Sigmoid colon (tissue), 7 donors: ENCODE results near the gene PTPN20. TPM values are rescaled to one million over a fixed set of nuclear protein-coding genes. Genes with fewer than 3 reads are reported as not detected.

Source experiments
- DNase-seq: peaks from one replicate; pipeline ENCODE4 v3.0.0-alpha.2; 2019
- H3K27ac ChIP-seq, 4 donors: fragments of 200-600 bp; sonication (generic); one replicate each; pipeline ENCODE4 v1.5.1; 2016 to 2019; ENCODE audit warnings: mild to moderate bottlenecking in 1 of 4
- H3K27me3 ChIP-seq, 3 donors: fragments of 200-600 bp; sonication (generic); one replicate each; pipeline ENCODE4 v1.5.1; 2019; ENCODE audit warnings: mild to moderate bottlenecking in 1 of 3
- H3K36me3 ChIP-seq, 4 donors: fragments of 200-600 bp; sonication (generic); one replicate each; pipeline ENCODE4 v1.5.1; 2016 to 2019
- H3K4me1 ChIP-seq, 4 donors: fragments of 200-600 bp; sonication (generic); one replicate each; pipeline ENCODE4 v1.5.1; 2017 to 2019
- H3K4me3 ChIP-seq, 4 donors: fragments of 200-600 bp; sonication (generic); one replicate each; pipeline ENCODE4 v1.5.1; 2017 to 2019; ENCODE audit warnings: mild to moderate bottlenecking in 2 of 4, moderate library complexity in 1 of 4
- H3K9me3 ChIP-seq, 4 donors: fragments of 200-600 bp in 3 of 4; sonication (generic) in 3 of 4; one replicate each; pipeline versions ENCODE4 v1.5.1 to v1.6.1; 2013 to 2019
- EP300 ChIP-seq, 4 donors: sonication (generic); formaldehyde crosslinking; IDR thresholded peaks; one replicate each; pipeline ENCODE4 v1.6.1; 2017; ENCODE audit warnings: antibody characterized with exemption in 4 of 4
- POLR2A ChIP-seq, 2 donors: fragments of 450-650 bp; IDR thresholded peaks; one replicate each; pipeline ENCODE4 v1.6.1; 2016; ENCODE audit warnings: antibody characterized with exemption in 2 of 2, mild to moderate bottlenecking in 2 of 2, moderate library complexity in 2 of 2
- POLR2AphosphoS5 ChIP-seq, 4 donors: sonication (generic); formaldehyde crosslinking; IDR thresholded peaks; one replicate each; pipeline ENCODE4 v1.6.1; 2017; ENCODE audit warnings: antibody characterized with exemption in 4 of 4
- WGBS, 2 donors: extraction: QIAGEN DNeasy Blood & Tissue Kit; methylation state at CpG; one replicate each; pipeline ENCODE4 v1.1.7; 2013; 5-methylcytosine and 5-hydroxymethylcytosine counted together
- intact Hi-C: fragments of 100-400 bp; cut with DNase I; formaldehyde crosslinking; loops from one replicate; pipeline ENCODE4 v1.15.1; 2023
- polyA plus RNA-seq, 3 donors: library from polyadenylated mRNA; stranded (reverse); fragments of 200-250 nt; gene quantifications; one replicate each; pipeline ENCODE4 v1.2.3, GENCODE V29; 2013
- total RNA-seq, 4 donors: library from RNA; depleted of rRNA; stranded (reverse); fragments of >200 nt; gene quantifications; one replicate each; pipeline ENCODE4 v1.1.0, GENCODE V29; 2016
- TF ChIP-seq, protein P1 (sequence below), 4 experiments: fragments of 450-650 bp in 3 of 4; fragments of 200-600 bp in 1 of 4; IDR thresholded peaks; one replicate each; pipeline ENCODE4 v1.5.1; 2016 to 2019; ENCODE audit warnings: antibody characterized with exemption in 4 of 4, mild to moderate bottlenecking in 3 of 4, moderate library complexity in 2 of 4
- donor health status: healthy with polysubstance abuse.
- donor health status: Bipolar disorder and iron deficiency.
- donor health status: healthy.

The PTPN20 gene
- total and polyA plus RNA-seq, 7 donors = 0.50 to 3.0 (median 1.4) TPM; not detected in 1

DNA sequence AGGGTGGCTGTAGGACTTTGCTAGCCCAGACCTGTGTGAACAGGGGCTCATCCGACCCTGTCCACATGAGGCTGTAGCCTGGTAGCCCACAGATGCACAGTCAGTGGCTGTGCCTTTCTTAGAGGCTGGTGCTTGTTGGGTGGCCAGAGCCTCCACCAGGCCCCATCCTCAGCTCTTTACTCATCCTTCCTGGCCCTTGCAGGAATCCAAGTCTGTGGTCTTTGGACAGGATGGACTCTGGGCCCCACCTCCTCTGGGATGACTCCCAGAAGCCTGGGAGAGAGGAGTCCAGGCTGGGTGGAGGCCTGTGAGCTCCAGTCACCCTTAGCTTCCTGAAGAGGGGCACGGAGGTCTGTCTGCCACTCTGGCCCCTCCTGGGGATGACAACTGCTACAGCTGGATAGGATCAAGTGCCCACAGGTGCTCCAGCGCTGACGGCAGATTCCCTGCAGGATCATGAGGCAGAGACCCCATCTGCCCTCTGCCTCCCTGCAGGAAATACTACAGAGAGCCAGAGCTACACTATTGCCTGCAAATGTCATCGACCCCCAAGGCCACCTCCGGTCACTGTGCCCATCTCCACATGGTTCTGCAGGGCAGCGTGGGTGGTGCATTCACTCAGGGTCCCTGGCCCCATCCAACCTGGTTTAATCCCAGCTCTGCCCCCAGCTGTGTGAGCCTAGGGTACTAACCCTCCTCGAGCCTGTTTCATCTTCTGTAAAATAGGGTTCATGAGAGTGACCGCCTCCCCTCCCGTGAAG, 114.5 kb downstream of the PTPN20 start:
- no peaks in the 10 kb centered on the region for H3K4me1 ChIP-seq
- intact Hi-C loops = loop anchor here (2.0 kb wide), 1 partner anchor 285 kb away; no protein-coding TSS in a partner anchor
- WGBS, 2 donors = 83 to 85% methylated on average over 10 of the region's 10 CpGs
- TF ChIP-seq, protein P1, sequence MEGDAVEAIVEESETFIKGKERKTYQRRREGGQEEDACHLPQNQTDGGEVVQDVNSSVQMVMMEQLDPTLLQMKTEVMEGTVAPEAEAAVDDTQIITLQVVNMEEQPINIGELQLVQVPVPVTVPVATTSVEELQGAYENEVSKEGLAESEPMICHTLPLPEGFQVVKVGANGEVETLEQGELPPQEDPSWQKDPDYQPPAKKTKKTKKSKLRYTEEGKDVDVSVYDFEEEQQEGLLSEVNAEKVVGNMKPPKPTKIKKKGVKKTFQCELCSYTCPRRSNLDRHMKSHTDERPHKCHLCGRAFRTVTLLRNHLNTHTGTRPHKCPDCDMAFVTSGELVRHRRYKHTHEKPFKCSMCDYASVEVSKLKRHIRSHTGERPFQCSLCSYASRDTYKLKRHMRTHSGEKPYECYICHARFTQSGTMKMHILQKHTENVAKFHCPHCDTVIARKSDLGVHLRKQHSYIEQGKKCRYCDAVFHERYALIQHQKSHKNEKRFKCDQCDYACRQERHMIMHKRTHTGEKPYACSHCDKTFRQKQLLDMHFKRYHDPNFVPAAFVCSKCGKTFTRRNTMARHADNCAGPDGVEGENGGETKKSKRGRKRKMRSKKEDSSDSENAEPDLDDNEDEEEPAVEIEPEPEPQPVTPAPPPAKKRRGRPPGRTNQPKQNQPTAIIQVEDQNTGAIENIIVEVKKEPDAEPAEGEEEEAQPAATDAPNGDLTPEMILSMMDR (IDR thresholded peaks at IDR 0.05) = no peak
- TF ChIP-seq EP300 (IDR thresholded peaks at IDR 0.05) (no peak), POLR2AphosphoS5 (IDR thresholded peaks at IDR 0.05) (no peak), POLR2A (IDR thresholded peaks at IDR 0.05) (no peak)
- H3K36me3 ChIP-seq = no peaks in the 10 kb centered on the region
- H3K4me3 ChIP-seq = no peak overlapping the region
- no peaks in the 10 kb centered on the region for H3K9me3 ChIP-seq
- peak; percentile 71 for DNase-seq
- H3K27me3 ChIP-seq = no peaks in the 10 kb centered on the region
- H3K27ac ChIP-seq = no peak overlapping the region

DNA sequence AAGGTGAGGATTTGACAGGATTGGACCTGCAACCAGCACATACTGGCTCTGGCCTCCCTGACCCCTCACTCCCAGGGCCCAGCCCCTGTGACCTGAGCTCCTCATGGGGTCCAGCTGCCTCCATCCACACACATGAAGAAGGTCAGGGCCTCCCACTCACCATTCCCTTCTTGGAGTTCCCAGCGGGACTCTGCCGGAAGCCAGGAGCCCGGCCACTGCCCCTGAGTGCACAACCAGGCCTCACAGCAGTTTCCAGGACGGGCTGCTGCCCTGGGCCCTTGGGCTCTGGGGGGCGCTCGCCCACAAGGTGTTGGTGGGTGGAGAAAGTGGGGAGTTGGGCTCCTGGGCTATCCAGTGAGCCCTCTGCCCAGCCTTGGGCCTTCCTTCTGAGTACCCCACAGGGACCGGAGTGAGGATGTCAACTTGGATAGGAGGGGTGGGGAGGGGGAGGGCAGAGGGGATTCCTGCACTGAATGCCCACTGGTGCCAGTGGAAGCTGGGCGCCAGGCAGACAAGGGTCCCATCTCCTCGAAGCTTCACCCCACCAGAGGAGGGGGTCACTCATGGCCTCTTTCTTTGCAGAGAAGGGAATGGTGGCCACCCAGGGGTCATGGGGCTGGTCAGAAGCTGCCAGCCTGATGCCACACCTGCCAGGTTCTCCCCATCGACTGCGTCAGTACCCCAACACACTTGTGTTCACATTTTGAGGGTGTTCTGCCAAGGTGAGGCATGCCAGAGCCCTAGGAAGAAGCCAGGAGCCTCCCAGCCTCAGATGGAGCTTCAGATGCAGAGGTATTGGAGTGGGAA, 115.3 kb downstream of the PTPN20 start:
- H3K36me3 ChIP-seq = no peaks in the 10 kb centered on the region
- TF ChIP-seq POLR2A (IDR thresholded peaks at IDR 0.05) (no peak), POLR2AphosphoS5 (IDR thresholded peaks at IDR 0.05) (no peak)
- H3K27ac ChIP-seq = no peak overlapping the region
- 93 to 95% methylated on average over 11 of the region's 11 CpGs for WGBS, 2 donors
- no peaks in the 10 kb centered on the region for H3K27me3 ChIP-seq
- DNase-seq = peak; percentile 48
- intact Hi-C loops = no loop called here
- H3K9me3 ChIP-seq = no peaks in the 10 kb centered on the region
- no peaks in the 10 kb centered on the region for H3K4me1 ChIP-seq
- no peak overlapping the region for H3K4me3 ChIP-seq

DNA sequence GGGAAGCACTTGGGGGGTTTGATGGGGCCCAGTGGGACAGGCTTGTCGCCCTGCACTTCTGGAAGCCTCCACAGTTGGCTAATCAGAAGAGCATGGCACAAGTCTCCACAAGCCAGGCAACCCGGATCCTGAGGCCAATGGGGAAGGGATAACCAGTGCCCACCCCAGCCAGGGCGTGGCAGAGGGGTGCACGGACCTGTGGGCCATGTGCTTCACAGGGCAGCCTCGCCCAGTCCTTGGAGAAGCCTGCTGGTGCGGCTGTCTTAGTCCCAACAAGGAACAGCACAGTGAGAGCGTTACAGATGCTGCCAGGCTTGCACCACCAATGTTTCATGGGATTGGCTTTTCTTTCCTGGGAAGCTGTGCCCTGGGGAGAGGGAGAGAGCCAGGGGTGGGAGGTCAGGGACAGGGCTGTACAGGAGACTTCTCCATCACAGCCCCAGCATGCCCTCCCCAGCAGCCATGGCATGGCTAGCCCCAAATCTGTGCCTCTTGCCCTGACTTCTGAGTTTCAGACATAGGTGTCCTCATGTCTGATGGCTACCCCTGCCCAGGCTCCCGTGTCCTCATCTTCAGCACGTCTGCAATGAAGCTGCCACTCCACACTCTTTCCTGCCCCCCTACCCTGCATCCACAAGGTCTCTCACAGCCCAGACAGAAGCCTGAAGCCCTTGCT, 116.0 kb downstream of the PTPN20 start:
- DNase-seq = peak; percentile 61
- Histone ChIP-seq H3K4me3 (no peak overlapping the region), H3K27ac (no peak overlapping the region), H3K27me3 (no peaks in the 10 kb centered on the region), H3K4me1 (no peaks in the 10 kb centered on the region), H3K36me3 (no peaks in the 10 kb centered on the region), H3K9me3 (no peaks in the 10 kb centered on the region)
- intact Hi-C loops = no loop called here
- TF ChIP-seq POLR2AphosphoS5 (IDR thresholded peaks at IDR 0.05) (no peak), EP300 (IDR thresholded peaks at IDR 0.05) (no peak), POLR2A (IDR thresholded peaks at IDR 0.05) (no peak)
- TF ChIP-seq, protein P1 (IDR thresholded peaks at IDR 0.05) = no peak
- 47 to 68% methylated on average over 9 of the region's 9 CpGs for WGBS, 2 donors

DNA sequence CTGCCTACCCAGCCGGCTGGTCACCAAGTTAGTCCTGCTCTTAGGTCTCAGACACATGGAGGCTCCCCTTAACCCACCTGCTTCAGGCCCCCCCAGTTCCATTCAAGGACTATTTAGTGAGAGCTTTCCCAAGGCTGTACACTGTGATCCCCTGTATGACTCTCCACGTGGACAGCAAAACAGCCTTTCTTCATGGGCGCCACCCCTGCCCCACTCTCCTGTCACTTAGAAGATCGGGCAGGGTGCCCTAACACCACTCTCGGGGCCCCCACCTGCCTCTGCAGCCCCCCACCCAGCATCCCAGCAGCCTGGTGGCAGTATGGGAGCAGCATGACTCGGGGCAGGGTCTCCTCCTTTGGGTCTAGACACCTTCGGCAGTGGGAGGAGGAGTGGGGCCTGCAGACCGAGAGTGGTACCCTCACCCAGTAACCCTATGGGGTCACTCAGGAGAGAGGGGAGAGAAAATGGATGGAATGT, 116.6 kb downstream of the PTPN20 start:
- Histone ChIP-seq H3K4me3 (no peak overlapping the region), H3K27ac (no peak overlapping the region), H3K36me3 (no peaks in the 10 kb centered on the region), H3K9me3 (no peaks in the 10 kb centered on the region), H3K27me3 (no peaks in the 10 kb centered on the region), H3K4me1 (no peaks in the 10 kb centered on the region)
- DNase-seq = peak; percentile 57
- no peak for TF ChIP-seq EP300 (IDR thresholded peaks at IDR 0.05)
- no peak for TF ChIP-seq POLR2A (IDR thresholded peaks at IDR 0.05)
- TF ChIP-seq POLR2AphosphoS5 (IDR thresholded peaks at IDR 0.05) = no peak
- TF ChIP-seq, protein P1 (IDR thresholded peaks at IDR 0.05) = no peak
- intact Hi-C loops = no loop called here
- WGBS, 2 donors = 83 to 87% methylated on average over 8 of the region's 8 CpGs

DNA sequence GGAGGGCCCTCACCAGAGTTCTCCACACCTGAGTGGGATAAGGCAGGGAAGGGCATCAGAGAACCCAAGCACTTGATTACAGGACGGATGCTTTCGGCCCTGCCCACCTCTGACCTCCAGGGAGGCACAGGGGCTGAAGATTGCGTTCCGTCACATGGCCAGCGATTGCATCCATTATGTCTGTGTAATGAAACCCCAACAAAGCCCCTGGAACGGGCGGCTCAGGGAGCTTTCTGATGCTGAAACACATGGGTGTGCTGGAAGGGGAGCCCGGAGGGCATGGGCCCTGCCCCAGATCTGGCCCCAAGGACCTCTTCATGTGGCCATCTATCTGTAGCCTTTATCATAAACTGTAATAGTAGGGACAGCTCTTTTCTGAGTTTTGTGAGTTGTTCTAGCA, 117.2 kb downstream of the PTPN20 start:
- intact Hi-C loops = no loop called here
- H3K27me3 ChIP-seq = no peaks in the 10 kb centered on the region
- 95% methylated on average over 8 of the region's 8 CpGs for WGBS, 2 donors

More for the DNA sequence above, 117.2 kb downstream of the PTPN20 start:
- TF ChIP-seq, protein P1 (IDR thresholded peaks at IDR 0.05) = no peak
- no peak for TF ChIP-seq POLR2AphosphoS5 (IDR thresholded peaks at IDR 0.05)
- TF ChIP-seq EP300 (IDR thresholded peaks at IDR 0.05) = no peak
- no peak for TF ChIP-seq POLR2A (IDR thresholded peaks at IDR 0.05)
- no peaks in the 10 kb centered on the region for H3K9me3 ChIP-seq
- no peaks in the 10 kb centered on the region for H3K4me1 ChIP-seq
- no peak for DNase-seq
- no peaks in the 10 kb centered on the region for H3K36me3 ChIP-seq
- no peak overlapping the region for H3K27ac ChIP-seq
- H3K4me3 ChIP-seq = no peak overlapping the region
